Measurements from ENCODE around the gene OR7G3.

OR7G3 gene

DNA sequence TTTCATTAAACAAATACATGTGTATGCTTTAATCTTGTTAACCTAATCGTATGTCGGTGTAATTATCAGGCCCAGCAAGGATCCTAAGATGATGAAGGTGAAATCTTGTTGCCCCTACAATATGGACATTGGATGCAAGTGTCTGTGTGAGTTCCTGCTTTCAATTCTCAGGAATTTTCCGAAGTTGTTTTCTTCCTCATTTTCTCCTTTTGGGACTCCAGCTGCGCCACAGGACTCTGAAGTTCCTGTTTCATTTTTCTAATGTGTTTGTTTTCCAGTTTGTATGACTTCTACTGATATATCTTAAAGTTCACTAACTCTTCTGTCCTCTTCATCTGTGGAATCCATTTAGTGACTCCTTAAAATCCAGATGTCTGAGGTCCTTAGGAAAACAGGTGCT is 40.1 kb upstream of the OR7G3 start:
- no peak overlapping the region for H2AFZ ChIP-seq (ENCODE audit: low read depth, low read length)
- peaks cover 35% of the 10 kb centered on the region for H3K36me3 ChIP-seq (ENCODE audit: insufficient read depth, low read length)
- no peaks in the 10 kb centered on the region for H3K79me2 ChIP-seq (ENCODE audit: insufficient read depth, low read length)
- TF ChIP-seq EZH2 (IDR thresholded peaks at IDR 0.05; ENCODE audit: borderline replicate concordance, low read depth, low read length, severe bottlenecking): no peak
- TF ChIP-seq, protein P1, sequence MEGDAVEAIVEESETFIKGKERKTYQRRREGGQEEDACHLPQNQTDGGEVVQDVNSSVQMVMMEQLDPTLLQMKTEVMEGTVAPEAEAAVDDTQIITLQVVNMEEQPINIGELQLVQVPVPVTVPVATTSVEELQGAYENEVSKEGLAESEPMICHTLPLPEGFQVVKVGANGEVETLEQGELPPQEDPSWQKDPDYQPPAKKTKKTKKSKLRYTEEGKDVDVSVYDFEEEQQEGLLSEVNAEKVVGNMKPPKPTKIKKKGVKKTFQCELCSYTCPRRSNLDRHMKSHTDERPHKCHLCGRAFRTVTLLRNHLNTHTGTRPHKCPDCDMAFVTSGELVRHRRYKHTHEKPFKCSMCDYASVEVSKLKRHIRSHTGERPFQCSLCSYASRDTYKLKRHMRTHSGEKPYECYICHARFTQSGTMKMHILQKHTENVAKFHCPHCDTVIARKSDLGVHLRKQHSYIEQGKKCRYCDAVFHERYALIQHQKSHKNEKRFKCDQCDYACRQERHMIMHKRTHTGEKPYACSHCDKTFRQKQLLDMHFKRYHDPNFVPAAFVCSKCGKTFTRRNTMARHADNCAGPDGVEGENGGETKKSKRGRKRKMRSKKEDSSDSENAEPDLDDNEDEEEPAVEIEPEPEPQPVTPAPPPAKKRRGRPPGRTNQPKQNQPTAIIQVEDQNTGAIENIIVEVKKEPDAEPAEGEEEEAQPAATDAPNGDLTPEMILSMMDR (IDR thresholded peaks at IDR 0.05; ENCODE audit: borderline replicate concordance, extremely low read depth, low read length, poor library complexity, severe bottlenecking): no peak
- H3K4me3 ChIP-seq (ENCODE audit: low read depth in 1 of 2, low read length in 2 of 2): no peak overlapping the region
- DNase-seq (no peak), ATAC-seq (ENCODE audit: insufficient read depth, low read depth) (no peak)
- no peaks in the 10 kb centered on the region for H3K9me3 ChIP-seq (ENCODE audit: insufficient read depth, low read length, severe bottlenecking)
- no peak overlapping the region for H3K27ac ChIP-seq (ENCODE audit: low read length)
- no peaks in the 10 kb centered on the region for H3K27me3 ChIP-seq (ENCODE audit: insufficient read depth, low read length, poor library complexity)
- H3K9ac ChIP-seq (ENCODE audit: low read depth, low read length): no peak overlapping the region
- H3K4me2 ChIP-seq (ENCODE audit: insufficient read depth, low read length): no peak overlapping the region
- H4K20me1 ChIP-seq (ENCODE audit: insufficient read depth, low read length): peaks cover under 1% of the 10 kb centered on the region; the same call in 1 of the 2 replicates
- H3K4me1 ChIP-seq (ENCODE audit: insufficient read depth, low read length): no peaks in the 10 kb centered on the region

DNA sequence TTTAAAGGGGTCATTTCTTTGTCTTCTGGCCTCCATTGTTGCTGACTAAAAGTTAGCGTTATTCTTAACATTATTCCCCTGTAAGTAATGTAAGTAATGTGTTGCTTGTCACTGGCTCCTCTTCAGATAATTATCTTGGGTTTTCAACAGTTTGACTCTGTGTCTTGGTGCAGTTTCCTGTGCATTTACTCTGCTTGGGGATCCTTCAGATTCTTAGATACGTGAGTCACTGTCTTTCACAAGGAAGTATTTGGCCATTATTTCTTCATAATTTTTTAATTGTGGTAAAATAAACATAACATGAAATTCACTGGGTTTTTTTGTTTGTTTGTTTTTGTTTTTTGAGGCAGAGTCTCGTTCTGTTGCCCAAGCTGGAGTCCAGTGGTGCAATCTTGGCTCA is 38.5 kb upstream of the OR7G3 start:
- ATAC-seq (ENCODE audit: insufficient read depth, low read depth): no peak
- no peak overlapping the region for H3K4me2 ChIP-seq (ENCODE audit: insufficient read depth, low read length)
- no peaks in the 10 kb centered on the region for H3K9me3 ChIP-seq (ENCODE audit: insufficient read depth, low read length, severe bottlenecking)
- peaks cover 16% of the 10 kb centered on the region; the same call in 1 of the 2 replicates for H4K20me1 ChIP-seq (ENCODE audit: insufficient read depth, low read length)
- H3K27ac ChIP-seq (ENCODE audit: low read length): no peak overlapping the region
- no peak for TF ChIP-seq EZH2 (IDR thresholded peaks at IDR 0.05; ENCODE audit: borderline replicate concordance, low read depth, low read length, severe bottlenecking)
- TF ChIP-seq, protein P1 (IDR thresholded peaks at IDR 0.05; ENCODE audit: borderline replicate concordance, extremely low read depth, low read length, poor library complexity, severe bottlenecking): no peak
- H3K9ac ChIP-seq (ENCODE audit: low read depth, low read length): no peak overlapping the region
- no peaks in the 10 kb centered on the region for H3K27me3 ChIP-seq (ENCODE audit: insufficient read depth, low read length, poor library complexity)
- H3K79me2 ChIP-seq (ENCODE audit: insufficient read depth, low read length): peaks cover 3% of the 10 kb centered on the region; the same call in 1 of the 2 replicates
- H3K4me3 ChIP-seq (ENCODE audit: low read depth in 1 of 2, low read length in 2 of 2): no peak overlapping the region
- no peak for DNase-seq
- H2AFZ ChIP-seq (ENCODE audit: low read depth, low read length): no peak overlapping the region
- H3K36me3 ChIP-seq (ENCODE audit: insufficient read depth, low read length): peaks cover 51% of the 10 kb centered on the region
- no peaks in the 10 kb centered on the region for H3K4me1 ChIP-seq (ENCODE audit: insufficient read depth, low read length)

DNA sequence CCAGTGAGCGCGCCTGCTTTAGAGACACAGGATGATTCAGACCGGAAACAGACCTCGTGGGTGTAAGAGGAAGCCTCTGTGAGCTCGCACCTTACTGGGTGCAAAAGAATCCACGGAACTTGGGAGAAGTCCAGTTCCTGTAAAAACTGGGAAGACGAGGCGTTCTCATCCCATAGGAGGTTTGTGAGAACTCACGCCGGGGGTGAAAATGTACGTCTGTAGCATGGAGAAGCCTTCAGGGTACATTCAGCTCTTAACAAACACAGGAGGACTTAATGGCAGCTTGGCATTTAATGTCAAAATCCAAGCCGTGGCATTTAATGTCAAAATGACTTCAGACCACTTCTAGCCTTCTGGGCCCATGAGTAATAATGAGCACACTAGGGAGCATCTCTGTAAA is 34.7 kb upstream of the OR7G3 start:
- H3K4me2 ChIP-seq (ENCODE audit: insufficient read depth, low read length): no peak overlapping the region
- H4K20me1 ChIP-seq (ENCODE audit: insufficient read depth, low read length): peaks cover 42% of the 10 kb centered on the region
- H3K4me1 ChIP-seq (ENCODE audit: insufficient read depth, low read length): no peaks in the 10 kb centered on the region
- no peak for DNase-seq
- no peak for TF ChIP-seq EZH2 (IDR thresholded peaks at IDR 0.05; ENCODE audit: borderline replicate concordance, low read depth, low read length, severe bottlenecking)
- TF ChIP-seq, protein P1 (IDR thresholded peaks at IDR 0.05; ENCODE audit: borderline replicate concordance, extremely low read depth, low read length, poor library complexity, severe bottlenecking): no peak
- no peak for ATAC-seq (ENCODE audit: insufficient read depth, low read depth)
- no peak overlapping the region for H2AFZ ChIP-seq (ENCODE audit: low read depth, low read length)
- peaks cover 29% of the 10 kb centered on the region for H3K79me2 ChIP-seq (ENCODE audit: insufficient read depth, low read length)
- H3K9ac ChIP-seq (ENCODE audit: low read depth, low read length): no peak overlapping the region
- H3K36me3 ChIP-seq (ENCODE audit: insufficient read depth, low read length): peaks cover 83% of the 10 kb centered on the region
- H3K4me3 ChIP-seq (ENCODE audit: low read depth in 1 of 2, low read length in 2 of 2): no peak overlapping the region
- H3K9me3 ChIP-seq (ENCODE audit: insufficient read depth, low read length, severe bottlenecking): no peaks in the 10 kb centered on the region
- no peaks in the 10 kb centered on the region for H3K27me3 ChIP-seq (ENCODE audit: insufficient read depth, low read length, poor library complexity)
- no peak overlapping the region for H3K27ac ChIP-seq (ENCODE audit: low read length)

DNA sequence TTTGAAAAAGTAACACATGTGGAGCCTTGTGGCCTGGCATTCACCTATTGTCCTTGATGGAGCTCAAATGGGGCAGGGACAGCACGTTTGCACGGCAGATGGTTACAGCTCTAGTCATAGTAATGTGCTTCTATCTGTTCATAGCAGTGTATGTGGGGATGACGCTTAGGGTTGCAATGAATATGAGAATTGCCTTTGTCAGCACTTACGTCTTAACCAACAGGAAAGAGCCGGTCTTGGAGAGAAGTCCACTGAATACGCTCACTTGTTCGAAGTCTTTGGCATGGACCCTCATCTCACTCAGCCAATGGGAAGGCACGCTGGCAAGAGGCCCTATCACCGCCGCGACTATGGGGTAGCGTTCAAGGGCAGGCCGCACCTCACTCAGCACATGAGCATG is 33.1 kb upstream of the OR7G3 start:
- Histone ChIP-seq H3K27ac (ENCODE audit: low read length) (no peak overlapping the region), H3K36me3 (ENCODE audit: insufficient read depth, low read length) (peaks cover 93% of the 10 kb centered on the region)

More for the DNA sequence above, 33.1 kb upstream of the OR7G3 start:
- Histone ChIP-seq H3K27me3 (ENCODE audit: insufficient read depth, low read length, poor library complexity) (no peaks in the 10 kb centered on the region), H3K79me2 (ENCODE audit: insufficient read depth, low read length) (peaks cover 45% of the 10 kb centered on the region), H3K4me3 (ENCODE audit: low read depth in 1 of 2, low read length in 2 of 2) (no peak overlapping the region), H3K9ac (ENCODE audit: low read depth, low read length) (no peak overlapping the region), H3K9me3 (ENCODE audit: insufficient read depth, low read length, severe bottlenecking) (no peaks in the 10 kb centered on the region), H2AFZ (ENCODE audit: low read depth, low read length) (no peak overlapping the region), H4K20me1 (ENCODE audit: insufficient read depth, low read length) (peaks cover 55% of the 10 kb centered on the region), H3K4me2 (ENCODE audit: insufficient read depth, low read length) (no peak overlapping the region), H3K4me1 (ENCODE audit: insufficient read depth, low read length) (no peaks in the 10 kb centered on the region)
- TF ChIP-seq, protein P1 (IDR thresholded peaks at IDR 0.05; ENCODE audit: borderline replicate concordance, extremely low read depth, low read length, poor library complexity, severe bottlenecking): no peak
- no peak for TF ChIP-seq EZH2 (IDR thresholded peaks at IDR 0.05; ENCODE audit: borderline replicate concordance, low read depth, low read length, severe bottlenecking)
- DNase-seq (no peak), ATAC-seq (ENCODE audit: insufficient read depth, low read depth) (no peak)
